SK-N-MC (cell line): ENCODE data around the gene LOXHD1.

ENCODE experiments used
- EZH2 ChIP-seq: fragments of 200-600 bp; sonication (generic); IDR thresholded peaks from one replicate; pipeline ENCODE4 v1.6.1; 2017; ENCODE audit warnings: antibody characterized with exemption
- FOXP2 ChIP-seq: optimal IDR thresholded peaks from 2 replicates; pipeline ENCODE3; 2011; ENCODE audit warnings: mild to moderate bottlenecking, moderate library complexity; ENCODE audit not compliant: insufficient read depth; ENCODE audit errors: extremely low read length, control extremely low read depth
- POLR2AphosphoS5 ChIP-seq: IDR thresholded peaks from 2 replicates; pipeline ENCODE4 v1.6.1; 2012; ENCODE audit warnings: mild to moderate bottlenecking, low read depth, low read length, borderline replicate concordance

DNA sequence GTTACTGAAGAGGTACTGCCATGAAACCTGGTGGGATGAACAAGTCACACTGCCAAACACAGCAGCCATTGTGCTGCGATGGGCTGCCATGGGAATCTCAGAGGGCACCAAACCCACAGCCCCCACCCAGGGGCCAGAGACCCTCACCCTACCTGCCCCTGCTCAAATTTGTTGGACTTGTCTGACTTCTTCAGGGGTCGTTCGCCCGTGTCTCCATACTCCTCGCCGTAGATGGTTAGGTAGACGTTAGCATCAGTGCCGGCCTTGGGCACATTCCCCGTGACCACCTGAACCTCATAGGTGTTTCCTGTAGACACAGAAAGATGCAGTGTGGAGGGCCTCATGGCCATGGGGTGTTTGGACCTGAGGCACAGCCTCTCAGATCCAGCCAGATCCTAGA lies 97.7 kb downstream of the LOXHD1 start:
- TF ChIP-seq EZH2 (no peak), POLR2AphosphoS5 (peak; percentile 23; the same call in 1 of the 2 replicates), FOXP2 (no peak)
